ENCODE results near the gene CCDC15. TPM values are rescaled to one million over a fixed set of nuclear protein-coding genes. Genes with fewer than 3 reads are reported as not detected.

Gene CCDC15
- total and polyA plus RNA-seq, 2 of the 13 experiments (the other 11 are each of a cell fraction or from before 2014, with no cell fraction given): 2.2 to 4.6 TPM

DNA sequence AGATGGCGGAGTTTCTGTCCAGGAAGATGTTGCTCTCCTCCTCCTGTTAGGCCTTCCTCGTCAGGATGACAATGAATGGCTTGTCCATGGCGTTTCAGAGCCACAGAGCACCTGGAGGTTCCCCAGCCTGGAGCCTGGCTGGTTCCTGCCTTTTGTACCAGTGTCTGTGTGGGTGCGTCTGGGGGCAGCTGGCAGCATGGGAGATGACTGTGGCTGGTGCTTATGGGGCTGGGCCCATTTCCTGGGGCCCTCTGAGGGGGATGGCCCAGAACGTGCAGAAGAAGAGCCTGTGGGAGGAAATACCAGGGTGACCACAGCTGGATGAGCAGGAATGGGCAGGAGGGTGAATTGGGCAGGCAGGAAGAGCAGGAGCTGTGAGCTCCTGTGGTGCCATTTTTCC lies 115.8 kb downstream of the CCDC15 start:
- no peaks in the 10 kb centered on the region for H4K20me1 ChIP-seq (ENCODE audit: insufficient read depth, low read length)
- H3K36me3 ChIP-seq (replicated peaks in 1 of 2; ENCODE audit: control insufficient read depth in 1 of 2, insufficient read depth in 2 of 2, low read length in 2 of 2): no peaks in the 10 kb centered on the region
- in situ Hi-C loops (cut with HindIII; ENCODE audit: extremely low pct_ligation_motif_present, low pct_unique_long_range_greater_than_20kb): no loop called here
- BruUV-seq (replicated peaks): no TSS peak
- WGBS (ENCODE audit: low lambda C conversion rate): 100% methylated on average over 1 of the region's 5 CpGs
- no peak overlapping the region for H3K4me3 ChIP-seq (replicated peaks in 1 of 3; ENCODE audit: insufficient read depth in 1 of 3, low read depth in 2 of 3, low read length in 3 of 3)
- ATAC-seq (no peak), DNase-seq (ENCODE audit: low spot score) (no peak), FAIRE-seq (no peak)
- H3K79me2 ChIP-seq (ENCODE audit: insufficient read depth, low read length): no peaks in the 10 kb centered on the region
- no peak for TF ChIP-seq THAP7 (CRISPR knock-in tag; IDR thresholded peaks at IDR 0.05)
- TF ChIP-seq NRL (CRISPR knock-in tag; IDR thresholded peaks at IDR 0.05; ENCODE audit: borderline replicate concordance): peak; percentile 27; the same call in 1 of the 2 replicates
- no peak overlapping the region for H3K4me2 ChIP-seq (ENCODE audit: low read depth, low read length)
- ChIA-PET POLR2A (interaction anchor here (0.5 to 1.1 kb wide), 3 partner anchors 12 to 21 kb away, joined by 3 read pairs; no protein-coding TSS in a partner anchor), CTCF (ENCODE audit: low intra/inter-chr PET ratio, low total read pairs) (no interaction called here)
- peaks cover 62% of the 10 kb centered on the region for H3K4me1 ChIP-seq (ENCODE audit: insufficient read depth, low read length)
- no peak overlapping the region for H3K9ac ChIP-seq (ENCODE audit: insufficient read depth, low read depth, low read length)
- no peaks in the 10 kb centered on the region for H3K9me3 ChIP-seq (ENCODE audit: low read length)
- H3K27me3 ChIP-seq (ENCODE audit: control insufficient read depth in 1 of 2, insufficient read depth in 2 of 2, low read length in 2 of 2): peaks cover 0 to 4% of the 10 kb centered on the region in 2 experiments; a peak in 1 of 5 replicates
- intact Hi-C loops (cut with micrococcal nuclease; ENCODE audit: unreplicated experiment): no loop called here
- no peak overlapping the region for H3K27ac ChIP-seq (ENCODE audit: extremely low read length, insufficient read depth, low read length)
- no peak overlapping the region for H2AFZ ChIP-seq (ENCODE audit: low read length)

DNA sequence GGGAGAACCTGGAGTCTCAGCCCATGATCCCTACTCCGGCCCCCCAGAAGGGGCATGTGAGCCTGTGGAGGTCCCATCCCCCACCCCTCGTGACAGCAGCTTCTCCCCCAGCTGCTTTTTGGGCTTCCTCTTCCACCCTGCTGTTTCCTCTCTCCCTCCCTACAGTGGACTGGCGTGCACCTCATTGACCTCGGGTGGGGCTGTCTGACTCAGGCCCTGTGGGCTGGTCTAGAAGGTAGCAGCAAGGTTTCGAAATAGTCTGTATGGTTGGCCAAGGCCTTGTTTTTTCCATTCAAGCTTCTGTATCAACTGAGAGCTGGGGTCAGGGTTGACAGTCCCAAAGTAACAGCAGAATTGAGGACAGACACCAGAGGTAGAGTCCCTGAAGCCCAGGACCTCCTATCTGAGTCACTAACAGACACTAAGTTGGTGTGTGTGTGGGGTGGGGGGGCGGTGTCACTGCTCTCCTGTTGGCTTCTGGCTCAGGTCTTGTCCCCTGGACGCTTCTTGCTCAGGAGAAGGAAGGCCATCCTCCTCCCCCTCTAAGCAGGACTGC lies 116.8 kb downstream of the CCDC15 start:
- CTCF ChIA-PET (ENCODE audit: low intra/inter-chr PET ratio, low total read pairs): no interaction called here
- Histone ChIP-seq H3K79me2 (ENCODE audit: insufficient read depth, low read length) (no peaks in the 10 kb centered on the region), H3K9me3 (ENCODE audit: low read length) (no peaks in the 10 kb centered on the region), H3K9ac (ENCODE audit: insufficient read depth, low read depth, low read length) (no peak overlapping the region; the same call in 1 of the 2 replicates), H3K4me3 (replicated peaks in 1 of 3; ENCODE audit: insufficient read depth in 1 of 3, low read depth in 2 of 3, low read length in 3 of 3) (peak overlapping the region in 2 of 3 experiments; percentile 1 to 41; a peak in 1 of 6 replicates), H4K20me1 (ENCODE audit: insufficient read depth, low read length) (no peaks in the 10 kb centered on the region), H2AFZ (ENCODE audit: low read length) (no peak overlapping the region), H3K27me3 (ENCODE audit: control insufficient read depth in 1 of 2, insufficient read depth in 2 of 2, low read length in 2 of 2) (peaks cover 0 to 4% of the 10 kb centered on the region in 2 experiments; a peak in 1 of 5 replicates), H3K36me3 (replicated peaks in 1 of 2; ENCODE audit: control insufficient read depth in 1 of 2, insufficient read depth in 2 of 2, low read length in 2 of 2) (no peaks in the 10 kb centered on the region), H3K27ac (ENCODE audit: extremely low read length, insufficient read depth, low read length) (no peak overlapping the region), H3K4me2 (ENCODE audit: low read depth, low read length) (peak overlapping the region; percentile 77), H3K4me1 (ENCODE audit: insufficient read depth, low read length) (peaks cover 65% of the 10 kb centered on the region)
- DNase-seq (ENCODE audit: low spot score): peak; percentile 81
- POLR2A ChIA-PET: interaction anchor here (0.8 to 2.9 kb wide), 6 partner anchors 8 to 53 kb away, joined by 3 to 9 read pairs (median 3); partner anchors contain the start of genes SLC37A2 and TMEM218
- BruUV-seq (replicated peaks): no TSS peak
- in situ Hi-C loops (cut with HindIII; ENCODE audit: extremely low pct_ligation_motif_present, low pct_unique_long_range_greater_than_20kb): no loop called here
- intact Hi-C loops (cut with micrococcal nuclease; ENCODE audit: unreplicated experiment): no loop called here
- peak; percentile 82 for ATAC-seq
- peak; percentile 76 for FAIRE-seq
- 5% methylated on average over 5 of the region's 7 CpGs for WGBS (ENCODE audit: low lambda C conversion rate)
- peak; percentile 40; the same call in 1 of the 2 replicates for TF ChIP-seq ZMYM3 (CRISPR knock-in tag; IDR thresholded peaks at IDR 0.05)
- peak in 1 of 2 experiments; percentile 40; a peak in 1 of 4 replicates for TF ChIP-seq NR2F1 (CRISPR knock-in tag; IDR thresholded peaks at IDR 0.05)
- peak; percentile 68 for TF ChIP-seq GATAD2A (CRISPR knock-in tag; IDR thresholded peaks at IDR 0.05)
- no peak for TF ChIP-seq ZNF510 (CRISPR knock-in tag; IDR thresholded peaks at IDR 0.05; ENCODE audit: low read depth)
- peak; percentile 66 for TF ChIP-seq HNF1B (CRISPR knock-in tag; IDR thresholded peaks at IDR 0.05)
- TF ChIP-seq KDM5B (CRISPR knock-in tag; IDR thresholded peaks at IDR 0.05; ENCODE audit: borderline replicate concordance): peak; percentile 28; the same call in 1 of the 2 replicates
- TF ChIP-seq RXRB (CRISPR knock-in tag; IDR thresholded peaks at IDR 0.05; ENCODE audit: borderline replicate concordance): peak; percentile 72; the same call in 1 of the 2 replicates
- TF ChIP-seq, protein P1, sequence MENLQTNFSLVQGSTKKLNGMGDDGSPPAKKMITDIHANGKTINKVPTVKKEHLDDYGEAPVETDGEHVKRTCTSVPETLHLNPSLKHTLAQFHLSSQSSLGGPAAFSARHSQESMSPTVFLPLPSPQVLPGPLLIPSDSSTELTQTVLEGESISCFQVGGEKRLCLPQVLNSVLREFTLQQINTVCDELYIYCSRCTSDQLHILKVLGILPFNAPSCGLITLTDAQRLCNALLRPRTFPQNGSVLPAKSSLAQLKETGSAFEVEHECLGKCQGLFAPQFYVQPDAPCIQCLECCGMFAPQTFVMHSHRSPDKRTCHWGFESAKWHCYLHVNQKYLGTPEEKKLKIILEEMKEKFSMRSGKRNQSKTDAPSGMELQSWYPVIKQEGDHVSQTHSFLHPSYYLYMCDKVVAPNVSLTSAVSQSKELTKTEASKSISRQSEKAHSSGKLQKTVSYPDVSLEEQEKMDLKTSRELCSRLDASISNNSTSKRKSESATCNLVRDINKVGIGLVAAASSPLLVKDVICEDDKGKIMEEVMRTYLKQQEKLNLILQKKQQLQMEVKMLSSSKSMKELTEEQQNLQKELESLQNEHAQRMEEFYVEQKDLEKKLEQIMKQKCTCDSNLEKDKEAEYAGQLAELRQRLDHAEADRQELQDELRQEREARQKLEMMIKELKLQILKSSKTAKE (CRISPR knock-in tag; IDR thresholded peaks at IDR 0.05; ENCODE audit: borderline replicate concordance): peak; percentile 51; the same call in 1 of the 2 replicates

Data from HepG2 (cell line).